Measurements from ENCODE around the gene PARP11. TPM values are rescaled to one million over a fixed set of nuclear protein-coding genes. Genes with fewer than 3 reads are reported as not detected.

Gene PARP11, protein sequence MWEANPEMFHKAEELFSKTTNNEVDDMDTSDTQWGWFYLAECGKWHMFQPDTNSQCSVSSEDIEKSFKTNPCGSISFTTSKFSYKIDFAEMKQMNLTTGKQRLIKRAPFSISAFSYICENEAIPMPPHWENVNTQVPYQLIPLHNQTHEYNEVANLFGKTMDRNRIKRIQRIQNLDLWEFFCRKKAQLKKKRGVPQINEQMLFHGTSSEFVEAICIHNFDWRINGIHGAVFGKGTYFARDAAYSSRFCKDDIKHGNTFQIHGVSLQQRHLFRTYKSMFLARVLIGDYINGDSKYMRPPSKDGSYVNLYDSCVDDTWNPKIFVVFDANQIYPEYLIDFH
- 5.0 TPM for total RNA-seq
- long read RNA-seq, partial matches to known transcripts: 0 of 1 reads
- long read RNA-seq, other reads (novel, unspliced or antisense): 1 of 1 reads

GRCh38 chr12:3872800-3873636, at the start of gene PARP11:
Gene PARP11 (minus strand): TSS chr12:3873399. CDS start chr12:3873229, 170 bp downstream.
- intact Hi-C loops (cut with micrococcal nuclease): no loop called here
- DNase-seq (peak; percentile 99), ATAC-seq (peak; percentile 100)

DNA sequence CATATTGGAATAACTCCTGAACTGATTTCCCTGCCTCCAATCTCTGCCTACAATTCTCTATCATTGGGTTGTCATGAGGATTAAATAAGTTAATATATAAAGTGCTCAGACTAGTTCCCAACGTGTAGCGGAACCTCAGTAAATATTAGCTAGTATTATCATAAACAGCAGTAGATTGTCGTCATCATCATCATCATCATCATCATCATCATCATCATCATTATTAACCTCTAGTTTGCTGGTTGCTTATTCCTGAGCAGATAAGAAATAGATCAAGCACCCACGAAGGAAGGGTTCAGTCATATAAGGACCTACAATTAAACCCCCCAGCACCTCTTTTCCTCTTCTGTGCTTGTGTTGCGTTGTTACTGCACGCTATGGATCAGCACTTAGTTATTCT, 48.8 kb upstream of the PARP11 start:
- ATAC-seq (no peak), DNase-seq (no peak)

GRCh38 chr12:3921526-3921925, 48.3 kb upstream of the PARP11 start:
- DNase-seq: no peak
- no peak for ATAC-seq
- intact Hi-C loops (cut with micrococcal nuclease): no loop called here

More for the DNA sequence above, 48.8 kb upstream of the PARP11 start:
- intact Hi-C loops (cut with micrococcal nuclease): no loop called here

DNA sequence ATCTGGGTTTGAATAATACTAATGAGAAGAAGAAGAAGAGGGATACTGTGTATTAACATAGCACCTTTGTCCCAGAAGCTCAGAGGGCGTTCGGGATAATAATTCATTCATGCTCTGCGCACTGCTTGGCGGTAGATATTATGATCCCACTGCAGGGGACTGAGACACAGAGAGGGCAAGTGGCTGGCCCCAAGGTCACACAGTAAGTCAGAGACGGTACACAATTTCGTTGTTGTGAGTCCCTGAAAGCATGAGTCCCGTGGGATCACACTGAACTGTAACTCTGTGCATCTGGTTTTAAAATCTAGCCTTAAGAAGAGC, 47.9 kb upstream of the PARP11 start:
- ATAC-seq (no peak), DNase-seq (no peak)
- intact Hi-C loops (cut with micrococcal nuclease): no loop called here

DNA sequence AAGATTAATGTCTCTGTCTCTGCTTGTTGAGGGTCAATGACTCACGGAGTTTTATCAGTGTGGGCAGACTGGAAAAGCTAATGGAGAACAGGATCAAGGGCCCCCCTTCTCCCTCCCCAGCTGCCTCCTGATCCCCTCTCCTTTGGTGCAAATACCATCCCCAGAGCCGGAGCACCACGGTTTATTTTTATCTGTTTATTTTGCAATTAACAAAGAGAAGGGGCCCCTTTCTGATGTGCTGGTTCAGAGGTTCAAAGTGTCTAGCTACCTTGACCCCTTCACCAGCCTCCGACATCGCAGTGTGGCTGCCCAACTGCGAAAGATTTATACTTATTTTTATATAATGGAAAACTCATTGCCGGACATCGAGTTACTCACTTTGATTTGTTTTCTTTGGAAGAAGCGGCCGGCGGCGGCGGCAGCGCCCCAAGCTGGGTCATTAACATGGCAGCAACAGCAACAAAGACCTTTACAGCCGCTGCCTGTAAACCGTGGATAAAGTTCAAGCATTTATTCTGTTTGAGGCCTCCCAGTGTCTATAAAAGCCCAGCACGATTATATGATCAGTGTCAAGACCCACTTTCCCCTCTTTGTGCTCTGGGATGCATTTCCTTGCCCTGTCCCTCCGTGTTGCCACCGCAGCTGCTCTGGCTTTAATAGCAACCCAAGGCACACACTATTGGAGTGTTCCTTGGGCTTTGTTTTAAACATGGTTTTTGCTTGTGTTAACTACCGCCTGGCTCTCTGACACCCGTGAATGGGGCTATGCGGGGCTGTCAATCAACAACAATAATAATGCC, 47.4 kb upstream of the PARP11 start:
- no peak for ATAC-seq
- no peak for DNase-seq
- intact Hi-C loops (cut with micrococcal nuclease): no loop called here

DNA sequence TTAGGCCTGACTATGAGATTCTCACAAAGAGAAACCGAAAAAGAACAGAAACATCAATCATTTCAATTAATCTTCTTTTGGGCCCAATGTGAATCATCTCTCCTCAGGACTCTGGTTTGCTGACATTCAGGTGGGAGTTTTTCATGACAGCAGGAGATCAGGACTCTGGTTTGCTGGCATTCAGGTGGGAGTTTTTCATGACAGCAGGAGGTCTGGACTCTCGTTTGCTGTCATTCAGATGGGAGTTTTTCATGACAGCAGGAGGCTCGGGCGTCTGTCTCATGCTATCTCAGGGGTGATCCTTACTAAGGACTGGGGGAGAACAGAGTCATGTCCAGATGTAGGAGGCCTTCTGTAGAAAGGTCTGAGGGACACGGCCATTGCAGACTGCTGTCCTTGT, 40.1 kb upstream of the PARP11 start:
- DNase-seq (no peak), ATAC-seq (no peak)
- intact Hi-C loops (cut with micrococcal nuclease): no loop called here

- DNase-seq (no peak), ATAC-seq (no peak)
- intact Hi-C loops (cut with micrococcal nuclease): no loop called here
Observed at GRCh38 chr12:3912863-3913262, 39.7 kb upstream of the PARP11 start.

- no peak for ATAC-seq
Observed at GRCh38 chr12:3911409-3911808, 38.2 kb upstream of the PARP11 start.

DNA sequence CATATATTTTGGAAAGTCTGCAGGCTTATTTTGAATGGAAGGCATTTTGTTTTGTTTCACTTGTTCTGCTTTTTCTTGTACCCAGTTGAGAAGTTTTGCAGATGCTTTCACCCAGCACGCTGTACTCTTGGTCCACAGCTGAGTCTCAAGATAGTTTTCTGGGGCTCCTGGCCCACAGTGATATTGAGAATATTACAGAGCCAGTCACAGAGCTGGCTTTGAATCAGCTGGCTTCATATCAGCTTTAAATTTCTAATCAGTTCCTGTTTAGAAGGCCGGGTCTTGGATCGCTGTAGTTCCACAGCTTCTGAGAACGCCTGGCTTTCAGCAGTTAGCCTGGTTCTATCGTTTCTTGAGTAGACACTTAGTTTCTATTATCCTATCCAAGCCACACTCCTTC, 32.5 kb upstream of the PARP11 start:
- DNase-seq: no peak
- intact Hi-C loops (cut with micrococcal nuclease): no loop called here

More at GRCh38 chr12:3911409-3911808, 38.2 kb upstream of the PARP11 start:
- no peak for DNase-seq
- intact Hi-C loops (cut with micrococcal nuclease): no loop called here

GRCh38 chr12:3904999-3905398, 31.8 kb upstream of the PARP11 start:
- ATAC-seq: no peak
- no peak for DNase-seq
- intact Hi-C loops (cut with micrococcal nuclease): no loop called here

More for the DNA sequence above, 32.5 kb upstream of the PARP11 start:
- no peak for ATAC-seq

DNA sequence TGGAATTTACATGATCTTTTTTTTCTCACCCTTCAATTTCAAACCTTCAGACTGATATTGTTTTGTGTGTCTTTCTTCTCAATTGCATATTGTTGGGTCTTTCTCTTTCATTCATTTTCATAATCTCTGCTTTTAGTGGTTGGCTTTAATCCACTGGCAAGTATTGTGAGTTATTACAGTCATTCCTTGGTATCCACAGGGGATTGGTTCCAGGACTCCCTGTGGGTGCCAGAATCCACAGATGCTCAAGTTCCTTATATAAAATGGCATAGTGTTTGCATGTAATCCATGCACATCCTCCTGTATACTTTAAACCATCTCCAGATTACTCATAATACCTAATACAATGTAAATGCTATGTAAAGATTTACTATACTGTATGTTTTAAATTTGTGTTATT, 29.7 kb upstream of the PARP11 start:
- ATAC-seq: no peak
- no peak for DNase-seq
- intact Hi-C loops (cut with micrococcal nuclease): no loop called here

DNA sequence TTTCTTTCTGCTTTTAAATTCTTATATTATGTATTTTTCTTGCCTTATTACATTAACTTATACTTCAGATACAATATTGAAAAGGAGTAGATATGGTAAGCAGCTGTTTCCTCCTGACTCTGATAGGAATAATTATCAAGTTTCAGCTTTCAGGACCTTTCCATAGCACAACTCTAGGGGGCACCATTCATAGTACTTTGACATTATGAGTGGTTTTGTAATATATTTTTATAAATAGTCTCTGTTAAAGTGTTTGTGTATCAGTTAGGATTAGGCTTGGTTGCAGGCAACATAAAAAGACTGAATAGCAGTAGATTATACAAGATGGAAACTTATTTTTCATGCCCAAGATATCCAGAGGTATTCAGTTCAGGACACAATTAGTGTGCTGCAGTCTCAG, 27.9 kb upstream of the PARP11 start:
- DNase-seq: no peak
- no peak for ATAC-seq
- intact Hi-C loops (cut with micrococcal nuclease): no loop called here

GRCh38 chr12:3898756-3899155, 25.6 kb upstream of the PARP11 start:
- ATAC-seq: no peak
- DNase-seq: no peak
- intact Hi-C loops (cut with micrococcal nuclease): no loop called here

- DNase-seq (no peak), ATAC-seq (peak; percentile 19)
- intact Hi-C loops (cut with micrococcal nuclease): no loop called here
Observed at GRCh38 chr12:3897371-3897971, 24.3 kb upstream of the PARP11 start.

GRCh38 chr12:3896801-3897351, 23.7 kb upstream of the PARP11 start:
- ATAC-seq (peak; percentile 82), DNase-seq (no peak)
- intact Hi-C loops (cut with micrococcal nuclease): no loop called here

- no peak for ATAC-seq
- intact Hi-C loops (cut with micrococcal nuclease): no loop called here
- no peak for DNase-seq
Observed at GRCh38 chr12:3896356-3896755, 23.2 kb upstream of the PARP11 start.

DNA sequence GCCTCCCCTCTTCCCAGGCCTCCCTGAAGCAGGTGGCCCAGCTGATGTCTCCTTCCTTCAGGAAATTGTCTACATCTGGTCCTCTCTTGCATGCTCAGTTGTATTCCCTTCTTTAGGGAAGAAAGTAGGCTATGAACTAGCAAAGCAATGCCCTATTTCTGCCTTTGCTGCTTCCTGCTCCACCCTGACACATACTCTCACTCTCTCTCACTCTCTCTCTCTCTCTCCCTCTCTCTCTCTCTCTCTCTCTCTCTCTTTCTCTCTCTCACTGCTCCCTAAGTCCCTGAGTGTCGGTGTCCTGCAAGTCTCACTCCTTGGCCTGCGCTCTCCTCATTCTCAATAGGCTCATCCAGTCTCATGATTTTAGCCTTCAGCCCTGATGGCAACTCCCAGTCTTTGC, 19.4 kb upstream of the PARP11 start:
- ATAC-seq (no peak), DNase-seq (no peak)
- intact Hi-C loops (cut with micrococcal nuclease): no loop called here

DNA sequence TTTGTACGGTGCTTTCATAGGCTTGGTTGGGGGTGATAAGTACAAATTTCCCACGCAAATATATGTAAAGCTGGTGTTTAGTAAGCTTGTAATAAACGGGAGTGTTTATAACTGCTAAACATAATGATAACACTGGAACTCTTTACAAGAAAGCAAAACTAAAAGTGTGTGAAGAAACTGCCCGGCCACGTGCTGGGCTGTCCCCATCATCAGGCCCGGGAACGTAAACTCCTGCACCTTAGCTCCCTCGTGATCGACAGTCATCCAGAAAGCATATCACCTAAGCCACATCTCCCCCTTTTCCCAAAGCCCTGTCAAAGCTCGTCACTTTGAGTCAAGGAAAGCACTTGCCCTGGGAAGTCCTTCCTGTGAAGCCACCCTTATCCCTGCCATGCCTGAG, 18.0 kb upstream of the PARP11 start:
- DNase-seq (no peak), ATAC-seq (no peak)
- intact Hi-C loops (cut with micrococcal nuclease): no loop called here

GRCh38 chr12:3888659-3889058, 15.5 kb upstream of the PARP11 start:
- intact Hi-C loops (cut with micrococcal nuclease): loop anchor here (10.0 kb wide), 1 partner anchor 386 kb away; the partner anchor contains the start of gene CCND2
- ATAC-seq (no peak), DNase-seq (no peak)

Measured in left ventricle myocardium superior (tissue), 1 donor.